ENCODE measurements around the gene PSMG4. TPM values are rescaled to one million over a fixed set of nuclear protein-coding genes. Genes with fewer than 3 reads are reported as not detected.

Gene PSMG4
- total RNA-seq, 1 experiment from 2014 or later = 29.3 TPM

- Histone ChIP-seq H3K14ac (ENCODE audit: insufficient read depth, low read length) (no peak overlapping the region), H4K20me1 (ENCODE audit: control insufficient read depth, insufficient read depth, insufficient read length) (no peaks in the 10 kb centered on the region), H3K4me1 (ENCODE audit: insufficient read depth, low read length) (no peaks in the 10 kb centered on the region; the same call in 1 of the 2 replicates), H3K4ac (ENCODE audit: low read depth, low read length) (no peak overlapping the region), H3K79me1 (ENCODE audit: insufficient read depth, low read depth, low read length, poor library complexity, severe bottlenecking) (peaks cover 8% of the 10 kb centered on the region), H3K9ac (ENCODE audit: extremely low read depth, insufficient read length, low read length) (no peak overlapping the region), H4K91ac (ENCODE audit: insufficient read length, low read depth, low read length) (no peak overlapping the region), H2BK12ac (ENCODE audit: insufficient read length, low read depth, low read length) (no peak overlapping the region), H3K18ac (ENCODE audit: insufficient read length, low read depth, low read length) (no peak overlapping the region), H3K79me2 (ENCODE audit: insufficient read depth, low read length) (peaks cover 29% of the 10 kb centered on the region; the same call in 1 of the 2 replicates), H3K4me2 (ENCODE audit: insufficient read depth, insufficient read length, low read length) (no peak overlapping the region), H3K27ac (ENCODE audit: insufficient read length, low read depth, low read length) (no peak overlapping the region), H3T11ph (ENCODE audit: low read length) (no peak overlapping the region), H3K23ac (ENCODE audit: insufficient read length, low read depth, low read length) (no peak overlapping the region), H2BK5ac (ENCODE audit: insufficient read length, low read length) (no peak overlapping the region), H2AFZ (ENCODE audit: low read length) (no peak overlapping the region), H2BK20ac (ENCODE audit: low read depth, low read length, poor library complexity, severe bottlenecking) (no peak overlapping the region), H3K56ac (ENCODE audit: insufficient read length, low read depth, low read length) (no peak overlapping the region), H3K9me3 (ENCODE audit: control insufficient read depth, low read depth, low read length) (no peaks in the 10 kb centered on the region), H4K5ac (ENCODE audit: insufficient read length, low read depth, low read length) (no peak overlapping the region), H2BK120ac (ENCODE audit: low read depth, low read length, poor library complexity, severe bottlenecking) (no peak overlapping the region), H3K23me2 (ENCODE audit: insufficient read length, low read depth, low read length, poor library complexity, severe bottlenecking) (peaks cover 8% of the 10 kb centered on the region), H2BK15ac (ENCODE audit: low read depth, low read length) (no peak overlapping the region), H3K27me3 (ENCODE audit: insufficient read depth, low read length) (no peaks in the 10 kb centered on the region), H2AK5ac (ENCODE audit: insufficient read length, low read length) (no peak overlapping the region), H4K8ac (replicated peaks; ENCODE audit: insufficient read length, low read depth, low read length) (no peak overlapping the region)
- TF ChIP-seq, protein P1, sequence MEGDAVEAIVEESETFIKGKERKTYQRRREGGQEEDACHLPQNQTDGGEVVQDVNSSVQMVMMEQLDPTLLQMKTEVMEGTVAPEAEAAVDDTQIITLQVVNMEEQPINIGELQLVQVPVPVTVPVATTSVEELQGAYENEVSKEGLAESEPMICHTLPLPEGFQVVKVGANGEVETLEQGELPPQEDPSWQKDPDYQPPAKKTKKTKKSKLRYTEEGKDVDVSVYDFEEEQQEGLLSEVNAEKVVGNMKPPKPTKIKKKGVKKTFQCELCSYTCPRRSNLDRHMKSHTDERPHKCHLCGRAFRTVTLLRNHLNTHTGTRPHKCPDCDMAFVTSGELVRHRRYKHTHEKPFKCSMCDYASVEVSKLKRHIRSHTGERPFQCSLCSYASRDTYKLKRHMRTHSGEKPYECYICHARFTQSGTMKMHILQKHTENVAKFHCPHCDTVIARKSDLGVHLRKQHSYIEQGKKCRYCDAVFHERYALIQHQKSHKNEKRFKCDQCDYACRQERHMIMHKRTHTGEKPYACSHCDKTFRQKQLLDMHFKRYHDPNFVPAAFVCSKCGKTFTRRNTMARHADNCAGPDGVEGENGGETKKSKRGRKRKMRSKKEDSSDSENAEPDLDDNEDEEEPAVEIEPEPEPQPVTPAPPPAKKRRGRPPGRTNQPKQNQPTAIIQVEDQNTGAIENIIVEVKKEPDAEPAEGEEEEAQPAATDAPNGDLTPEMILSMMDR (conservative IDR thresholded peaks at IDR 0.05) = no peak
- H3K27ac Mint-ChIP-seq = no peak overlapping the region; a peak in 1 of 7 replicates
- H3K4me1 Mint-ChIP-seq = peaks cover 19% of the 10 kb centered on the region in 2 experiments
- H3K27me3 Mint-ChIP-seq (ENCODE audit: low read depth) = peaks cover 3% of the 10 kb centered on the region; the same call in 1 of the 2 replicates
- no peaks in the 10 kb centered on the region for H3K9me3 Mint-ChIP-seq
- peak overlapping the region in 1 of 2 experiments; percentile 12; a peak in 1 of 5 replicates for H3K4me3 Mint-ChIP-seq
- no peak for DNase-seq
- H3K36me3 Mint-ChIP-seq (ENCODE audit: insufficient read depth in 1 of 3, low read depth in 3 of 3) = peaks cover 20 to 40% (median 31%) of the 10 kb centered on the region in 3 experiments
- no CpG with 5 or more reads among the region's 8 CpGs for WGBS (ENCODE audit: extremely low coverage, insufficient read length, low lambda C conversion rate)
Observed at GRCh38 chr6:3261921-3262320, 3.2 kb downstream of the PSMG4 start.
